ENCODE results near the gene TPST1. TPM values are rescaled to one million over a fixed set of nuclear protein-coding genes. Genes with fewer than 3 reads are reported as not detected.
"Not testable (repeated sequence)": the region's sequence is repeated elsewhere in the genome, so short reads cannot be mapped to it uniquely, and the experiment has no call there.

The TPST1 gene
- total RNA-seq, 2 experiments from 2014 or later: 1.3 to 1.5 TPM

DNA sequence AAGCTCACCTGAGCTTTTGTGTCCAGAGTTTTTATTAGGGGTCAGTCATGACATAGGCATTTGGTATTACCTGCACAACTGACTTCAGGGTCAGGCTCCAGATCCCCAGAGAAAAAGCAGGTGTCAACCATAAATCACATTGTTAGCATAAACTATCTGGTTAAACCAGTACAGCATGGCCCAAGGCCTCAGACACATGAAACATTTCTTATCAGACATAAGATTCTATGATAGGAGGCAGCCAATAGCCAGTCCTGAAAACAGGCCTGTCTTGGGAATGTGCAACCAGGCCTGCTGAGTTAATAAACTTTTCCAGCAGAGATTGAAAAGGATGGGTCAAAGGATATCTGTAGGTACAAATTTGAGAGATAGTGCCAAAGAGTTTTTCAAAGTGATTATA, 116.1 kb downstream of the TPST1 start:
- POLR2A ChIA-PET: no interaction called here
- CTCF ChIA-PET: no interaction called here

DNA sequence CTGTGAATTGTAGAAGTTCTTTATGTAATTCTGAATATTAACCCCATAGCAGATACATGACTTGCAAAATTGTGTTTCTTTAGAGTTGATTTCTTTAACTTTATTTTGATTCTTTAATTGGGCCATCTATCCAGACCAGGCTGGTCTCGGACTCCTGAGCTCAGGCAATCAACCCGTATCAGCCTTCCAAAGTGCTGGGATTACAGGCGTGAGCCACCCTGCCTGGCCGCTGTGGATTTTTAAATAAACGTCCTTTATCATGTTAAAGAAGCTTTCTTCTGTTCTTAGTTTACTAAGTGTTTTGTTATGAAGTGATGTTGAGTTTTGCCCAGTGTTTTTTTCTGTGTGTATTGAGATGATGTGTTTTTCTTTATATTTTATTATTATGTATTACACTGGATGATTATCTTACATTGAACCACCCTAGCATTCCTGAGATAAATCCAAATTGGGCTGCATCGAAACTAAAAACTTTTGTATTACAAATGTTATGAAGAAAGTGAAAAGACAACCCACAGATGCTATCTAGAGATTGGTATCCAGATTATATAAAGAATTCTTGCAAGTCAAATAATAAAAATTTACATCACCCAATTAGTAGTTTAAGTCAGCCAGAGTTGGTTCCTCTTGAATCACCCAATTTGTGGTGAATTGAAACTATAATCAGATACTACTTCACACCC, 118.1 kb downstream of the TPST1 start:
- CTCF ChIA-PET: interaction anchor here (0.6 kb wide), 1 partner anchor 206 kb away, joined by 3 read pairs; no protein-coding TSS in a partner anchor
- POLR2A ChIA-PET: no interaction called here

DNA sequence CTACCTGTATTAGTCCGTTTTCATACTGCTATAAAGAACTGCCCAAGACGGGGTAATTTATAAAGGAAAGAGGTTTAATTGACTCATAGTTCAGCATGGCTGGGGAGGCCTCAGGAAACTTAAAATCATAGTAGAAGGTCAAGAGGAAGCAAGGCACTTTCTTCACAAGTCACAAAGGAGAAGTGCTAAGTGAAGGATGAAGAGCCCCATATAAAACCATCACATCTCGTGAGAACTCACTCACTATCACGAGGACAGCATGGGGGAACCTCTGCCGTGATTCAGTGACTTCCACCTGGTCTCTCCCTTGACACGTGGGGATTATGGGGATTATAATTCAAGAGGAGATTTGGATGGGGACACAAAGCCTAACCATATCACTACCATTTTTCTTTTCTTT, 119.9 kb downstream of the TPST1 start:
- POLR2A ChIA-PET, CTCF ChIA-PET: not testable (repeated sequence)

DNA sequence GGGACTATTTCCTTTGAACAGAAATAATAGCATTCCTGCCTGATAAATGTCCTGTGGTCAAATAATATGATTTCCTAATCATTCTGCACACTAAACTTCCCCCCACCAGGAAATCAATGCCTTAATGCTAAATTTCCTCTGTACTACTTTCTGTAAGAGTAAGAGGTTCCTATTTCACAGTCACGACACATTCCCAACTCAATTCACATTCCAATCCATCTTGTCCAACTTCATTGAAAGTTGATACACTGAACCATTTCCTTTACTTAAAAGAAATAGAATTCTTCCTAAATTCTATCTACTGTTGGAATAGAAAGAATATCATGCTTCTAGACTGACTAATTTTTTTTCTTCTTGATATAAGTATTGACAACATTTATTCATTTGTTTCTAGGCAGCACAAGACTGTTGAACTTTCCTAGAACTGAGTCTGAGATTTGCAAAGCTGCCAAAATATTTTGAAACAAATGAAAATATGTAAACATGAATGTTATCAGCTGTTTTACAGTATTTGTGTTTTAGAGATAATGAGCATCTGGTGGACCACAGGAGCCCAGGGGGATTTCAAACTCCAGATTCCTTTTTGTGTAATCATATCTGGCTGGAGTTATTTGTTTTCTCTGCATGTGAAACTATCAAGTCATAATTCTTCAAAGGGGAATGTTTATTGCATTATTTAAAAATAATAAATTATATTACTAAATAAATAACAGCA, 121.5 kb downstream of the TPST1 start:
- CTCF ChIA-PET: no interaction called here

DNA sequence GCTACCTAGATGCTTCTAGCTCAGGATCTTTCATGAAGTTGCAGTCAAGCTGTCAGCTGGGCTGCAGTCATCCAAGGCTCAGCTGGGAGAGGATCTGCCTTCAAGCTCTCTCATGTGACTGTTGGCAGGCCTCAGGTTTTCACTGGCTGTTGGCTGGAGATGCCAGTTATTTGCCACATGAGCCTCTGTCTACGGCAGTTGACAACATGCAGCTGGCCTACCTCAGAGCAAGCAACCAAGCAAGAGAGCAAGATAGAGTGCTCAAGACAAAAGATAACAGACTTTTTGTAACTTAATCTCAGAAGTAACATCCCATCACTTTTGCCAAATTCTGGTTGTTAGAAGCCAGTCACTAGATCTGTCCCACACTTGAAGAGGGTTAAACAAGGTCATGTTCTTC, 125.8 kb downstream of the TPST1 start:
- ChIA-PET CTCF (no interaction called here), POLR2A (no interaction called here)

More for the DNA sequence above, 121.5 kb downstream of the TPST1 start:
- POLR2A ChIA-PET: no interaction called here

DNA sequence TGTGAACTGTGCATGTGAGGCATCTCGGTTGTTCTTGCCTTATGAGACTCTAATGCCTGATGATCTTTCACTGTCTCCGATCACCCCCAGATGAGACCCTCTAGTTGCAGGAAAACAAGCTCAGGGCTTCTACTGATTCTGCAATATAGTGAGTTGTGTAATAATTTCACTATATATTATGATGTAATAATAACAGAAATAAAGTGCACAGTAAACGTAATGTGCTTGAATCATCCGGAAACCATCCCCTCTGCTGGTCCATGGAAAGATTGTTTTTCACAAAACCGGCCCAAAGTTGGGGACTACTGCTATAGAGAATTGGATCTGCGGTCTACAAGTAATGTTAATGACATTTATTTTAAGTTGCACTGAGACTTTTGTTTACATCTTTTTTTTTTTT, 126.7 kb downstream of the TPST1 start:
- POLR2A ChIA-PET: no interaction called here

DNA sequence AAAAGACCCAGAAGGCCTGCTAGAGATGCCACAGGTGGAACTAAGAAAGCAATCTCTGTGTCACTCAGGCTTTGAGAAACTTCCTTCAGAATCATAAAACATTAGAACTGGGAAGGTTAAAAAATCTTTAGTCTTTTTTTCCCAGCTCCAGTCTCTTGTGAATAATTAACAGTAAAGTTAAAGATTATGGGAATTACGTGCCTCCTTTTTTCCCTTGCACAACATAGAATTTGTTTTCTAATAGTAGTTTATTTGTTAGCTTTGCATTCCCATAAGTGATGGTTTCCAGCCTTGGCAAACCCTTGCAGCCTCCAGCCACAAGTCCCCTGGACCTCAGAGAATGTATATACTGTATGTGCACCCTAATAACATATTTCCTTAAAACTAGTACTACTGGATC, 128.3 kb downstream of the TPST1 start:
- ChIA-PET CTCF (no interaction called here), POLR2A (no interaction called here)

More for the DNA sequence above, 126.7 kb downstream of the TPST1 start:
- CTCF ChIA-PET: no interaction called here

DNA sequence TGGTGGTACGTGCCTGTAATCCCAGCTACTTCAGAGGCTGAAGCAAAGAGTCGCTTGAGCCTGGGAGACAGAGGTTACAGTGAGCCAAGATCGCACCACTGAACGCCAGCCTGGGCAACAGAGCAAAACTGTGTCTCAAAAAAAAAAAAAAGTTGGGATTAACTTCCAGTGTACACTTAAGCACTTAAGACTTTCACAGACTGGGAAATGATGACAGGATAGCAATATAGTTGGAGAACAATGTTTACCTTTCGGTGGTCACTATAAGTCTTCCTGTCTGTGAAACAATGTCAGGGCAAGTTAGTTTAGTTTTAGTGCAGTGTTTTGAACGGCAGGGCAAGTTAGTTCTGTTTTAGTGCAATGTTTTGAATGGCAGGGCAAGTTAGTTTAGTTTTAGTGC, 130.2 kb downstream of the TPST1 start:
- POLR2A ChIA-PET: no interaction called here
- CTCF ChIA-PET: no interaction called here

DNA sequence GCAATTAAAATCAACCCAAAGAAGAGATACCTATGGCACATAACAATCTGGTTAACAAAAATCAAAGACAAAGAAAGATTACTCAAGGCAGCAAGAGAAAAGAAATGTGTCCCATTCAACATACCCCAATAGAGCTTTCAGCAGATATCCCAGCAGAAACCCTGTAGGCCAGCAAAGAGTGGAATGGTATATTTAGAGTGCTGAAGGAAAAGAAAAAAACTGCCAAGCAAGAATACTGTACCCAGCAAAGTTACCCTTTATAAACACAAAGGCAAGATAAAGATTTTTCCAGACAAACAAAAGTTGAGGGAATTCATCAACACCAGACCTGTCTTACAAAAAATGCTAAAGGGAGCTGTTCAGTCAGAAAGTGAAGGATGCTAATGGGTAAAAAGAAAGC, 131.6 kb downstream of the TPST1 start:
- CTCF ChIA-PET: no interaction called here
- POLR2A ChIA-PET: no interaction called here

DNA sequence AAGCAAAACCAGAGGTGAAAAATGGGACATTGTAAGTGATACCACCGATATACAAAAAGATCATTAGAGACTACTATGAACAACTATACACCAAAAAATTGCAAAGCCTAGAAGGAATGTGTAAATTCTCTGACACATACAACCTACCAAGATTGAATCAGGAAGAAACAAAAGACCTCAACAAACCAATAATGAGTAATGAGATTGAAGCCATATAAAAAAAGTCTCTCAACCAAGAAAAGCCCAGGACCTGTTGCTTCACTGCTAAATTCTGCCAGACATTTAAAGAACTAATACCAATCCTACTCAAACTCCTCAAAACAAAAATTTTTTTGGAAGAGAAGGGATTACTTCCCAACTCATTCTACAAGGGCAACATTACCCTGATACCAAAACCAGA, 134.0 kb downstream of the TPST1 start:
- CTCF ChIA-PET: no interaction called here

DNA sequence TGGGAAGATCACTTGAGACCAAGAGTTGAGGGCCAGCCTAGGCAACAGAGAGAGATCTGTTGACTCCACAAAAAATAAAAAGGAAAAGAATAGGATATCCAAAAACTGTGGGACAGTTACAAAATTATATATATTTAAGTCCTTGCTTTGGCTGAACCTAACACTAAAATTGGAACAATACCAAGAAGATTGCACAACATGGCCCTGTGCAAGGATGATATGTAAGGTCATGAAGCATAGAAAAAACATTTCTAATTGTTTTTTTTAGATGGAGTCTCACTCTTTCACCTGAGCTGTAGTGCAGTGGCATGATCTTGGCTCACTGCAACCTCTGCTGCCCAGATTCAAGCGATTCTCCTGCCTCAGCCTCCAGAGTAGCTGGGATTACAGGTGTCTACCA, 139.0 kb downstream of the TPST1 start:
- ChIA-PET CTCF (no interaction called here), POLR2A (no interaction called here)

More for the DNA sequence above, 134.0 kb downstream of the TPST1 start:
- POLR2A ChIA-PET: no interaction called here

DNA sequence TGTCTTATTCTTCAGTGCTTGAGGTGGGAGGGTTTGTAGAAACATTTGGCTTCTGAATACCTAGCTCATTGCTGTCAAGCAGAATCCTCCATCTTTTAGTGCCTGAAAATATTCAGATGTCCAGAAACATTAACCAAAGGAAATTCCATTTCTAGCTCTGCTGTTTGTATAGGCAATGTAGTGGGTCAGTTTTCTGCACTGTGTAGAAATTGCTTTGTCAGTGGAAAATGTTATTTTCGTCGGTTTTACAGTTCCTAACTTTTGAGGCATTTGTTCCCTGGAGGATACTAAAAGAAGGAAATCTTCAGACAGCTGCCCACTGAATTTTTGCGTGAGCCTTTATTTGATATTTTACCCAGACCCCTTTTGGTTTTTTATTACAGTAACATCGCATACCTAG, 143.4 kb downstream of the TPST1 start:
- CTCF ChIA-PET: no interaction called here
- POLR2A ChIA-PET: interaction anchor here (0.5 kb wide), 1 partner anchor 40 kb away, joined by 7 read pairs; no protein-coding TSS in a partner anchor

DNA sequence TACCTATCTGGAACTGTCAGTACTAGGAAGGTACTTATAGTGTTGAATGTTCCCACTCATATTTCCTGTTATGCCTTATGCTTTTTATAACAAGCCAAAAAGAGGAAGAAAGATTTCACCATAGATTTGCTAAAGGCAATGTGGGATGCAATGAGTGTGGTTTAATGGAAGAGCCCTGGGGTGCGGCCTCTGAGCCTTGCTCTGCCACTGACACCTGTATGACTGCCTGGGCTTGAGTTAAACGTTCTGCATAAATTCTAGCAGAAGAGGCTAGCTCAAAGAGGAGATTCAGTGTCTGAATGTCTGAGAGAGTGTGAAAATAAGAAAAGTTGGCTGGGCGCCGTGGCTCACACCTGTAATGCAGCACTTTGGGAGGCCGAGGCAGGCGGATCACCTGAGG, 143.8 kb downstream of the TPST1 start:
- POLR2A ChIA-PET: no interaction called here
- CTCF ChIA-PET: no interaction called here

DNA sequence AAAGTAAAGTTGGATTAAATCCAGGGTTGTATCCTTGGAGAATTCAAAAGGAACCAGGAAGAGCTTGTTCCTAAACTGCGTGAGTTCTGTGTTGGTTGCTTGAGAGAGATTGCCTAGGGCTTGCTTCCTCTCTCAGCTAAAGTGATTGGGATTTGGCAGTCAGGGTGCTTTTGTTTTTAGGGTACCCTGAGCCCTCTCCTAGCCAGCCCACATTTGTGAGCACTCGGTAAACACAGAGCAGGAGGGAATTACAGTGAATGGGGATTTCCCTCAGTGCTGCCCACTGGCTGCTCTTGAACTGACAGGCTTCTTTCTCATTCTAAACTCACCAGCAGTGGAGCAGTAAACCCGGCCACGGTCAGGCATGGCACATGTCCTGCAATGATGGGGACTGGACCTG, 146.9 kb downstream of the TPST1 start:
- ChIA-PET POLR2A (no interaction called here), CTCF (no interaction called here)

DNA sequence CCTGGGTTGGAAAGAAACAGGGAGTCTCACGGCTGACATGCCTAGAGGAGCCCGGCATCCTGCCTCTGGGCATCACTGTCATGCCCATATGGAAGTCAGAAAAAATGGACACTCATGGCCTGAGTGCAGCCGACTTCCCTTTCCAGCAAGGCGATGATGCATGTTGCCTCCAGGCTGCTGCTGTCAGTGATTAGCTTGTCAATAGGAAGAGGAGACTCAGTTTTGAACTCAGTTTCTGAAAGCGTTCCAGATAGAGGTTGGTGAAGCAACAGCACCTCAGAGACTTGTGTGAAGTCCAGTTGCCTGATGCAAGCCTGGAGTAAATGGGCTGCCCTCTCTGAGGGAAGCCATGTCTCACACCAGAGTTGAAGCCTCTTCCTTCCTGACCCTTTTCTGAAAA, 148.4 kb downstream of the TPST1 start:
- ChIA-PET CTCF (no interaction called here), POLR2A (no interaction called here)

DNA sequence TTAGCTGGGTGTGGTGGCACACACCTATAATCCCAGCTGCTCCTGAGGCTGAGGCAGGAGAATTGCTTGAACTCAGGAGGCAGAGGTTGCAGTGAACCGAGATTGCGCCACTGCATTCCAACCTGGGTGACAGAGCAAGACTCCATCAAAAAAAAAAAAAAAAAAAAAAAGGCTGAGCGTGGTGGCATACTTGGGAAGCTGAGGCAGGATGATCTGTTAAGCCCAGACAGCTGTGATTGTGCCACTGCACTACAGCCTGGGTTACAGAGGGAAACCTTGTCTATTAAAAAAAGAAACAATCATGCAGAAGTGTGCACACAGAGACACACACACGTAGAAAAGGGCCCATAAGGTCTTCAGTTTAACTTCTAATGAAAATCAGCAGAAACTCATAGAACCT, 150.6 kb downstream of the TPST1 start:
- CTCF ChIA-PET: interaction anchor here (0.7 kb wide), 1 partner anchor 149 kb away, joined by 3 read pairs; no protein-coding TSS in a partner anchor
- POLR2A ChIA-PET: no interaction called here

DNA sequence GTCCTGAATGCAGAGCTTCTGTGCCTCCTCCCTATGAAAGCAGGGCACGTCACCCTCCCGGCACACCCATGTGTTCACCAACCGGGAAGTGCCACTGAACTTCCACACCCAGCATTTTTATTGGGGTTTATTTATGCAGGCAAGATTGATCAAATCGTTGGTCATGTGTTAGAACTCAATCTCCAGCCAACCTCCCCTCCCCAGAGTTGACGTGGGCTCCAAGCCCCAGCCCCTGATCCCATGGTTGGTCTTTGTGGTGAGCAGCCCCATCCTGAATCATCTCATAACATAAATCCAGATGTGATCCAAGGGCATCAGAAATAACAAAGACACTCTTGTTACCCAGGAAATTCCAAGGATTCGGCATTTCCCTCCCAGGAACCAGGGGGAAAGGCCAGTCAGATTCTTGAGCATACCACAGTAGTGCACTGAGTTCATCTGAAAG, 151.2 kb downstream of the TPST1 start:
- CTCF ChIA-PET: no interaction called here
- POLR2A ChIA-PET: no interaction called here

DNA sequence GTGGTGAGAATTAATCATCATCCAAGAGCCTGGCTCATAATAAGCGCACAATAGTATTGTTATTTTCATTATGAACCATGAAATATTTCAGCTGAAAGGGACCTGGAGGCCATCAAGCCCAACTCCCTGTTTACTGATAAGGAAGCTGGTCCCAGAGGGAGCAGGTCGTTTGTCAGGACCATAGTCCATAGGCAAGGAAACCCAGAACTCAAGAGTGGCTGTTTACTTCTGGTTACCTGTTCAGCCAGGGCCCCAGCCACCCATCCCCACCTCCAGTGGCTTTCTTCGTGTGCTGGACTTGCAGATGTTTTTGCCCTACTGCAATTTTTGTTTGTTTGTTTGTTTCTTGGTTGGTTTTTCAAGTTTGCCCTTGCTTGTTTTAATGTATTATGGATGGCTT, 152.0 kb downstream of the TPST1 start:
- ChIA-PET POLR2A (no interaction called here), CTCF (no interaction called here)

DNA sequence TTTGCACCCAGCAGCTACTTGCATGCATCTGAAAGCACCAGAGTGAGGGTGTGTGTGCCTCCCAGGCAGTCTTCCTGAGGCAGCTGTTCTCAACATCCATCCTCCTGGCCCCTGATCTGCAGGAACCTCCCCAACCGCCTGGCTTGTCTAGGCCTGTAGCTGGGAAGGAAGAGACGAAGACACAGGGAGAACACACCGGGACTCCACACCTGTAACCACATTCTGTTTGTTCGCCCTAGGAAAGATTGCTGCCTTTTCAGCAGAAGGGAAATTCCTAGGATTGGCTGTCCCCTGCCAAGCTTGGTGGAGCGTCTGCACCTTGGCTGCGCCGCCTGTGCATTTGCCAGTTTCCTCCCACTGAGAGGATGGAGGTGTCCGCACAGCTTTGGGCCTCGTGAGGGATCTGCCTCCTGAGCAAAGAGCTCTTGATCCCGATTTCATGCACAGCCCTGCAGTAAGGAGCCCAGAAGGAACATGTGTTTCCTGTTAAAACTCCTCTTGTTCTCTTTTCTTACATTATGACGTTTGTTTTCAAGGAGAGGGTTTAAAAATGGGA, 154.6 kb downstream of the TPST1 start:
- POLR2A ChIA-PET: no interaction called here
- CTCF ChIA-PET: no interaction called here

DNA sequence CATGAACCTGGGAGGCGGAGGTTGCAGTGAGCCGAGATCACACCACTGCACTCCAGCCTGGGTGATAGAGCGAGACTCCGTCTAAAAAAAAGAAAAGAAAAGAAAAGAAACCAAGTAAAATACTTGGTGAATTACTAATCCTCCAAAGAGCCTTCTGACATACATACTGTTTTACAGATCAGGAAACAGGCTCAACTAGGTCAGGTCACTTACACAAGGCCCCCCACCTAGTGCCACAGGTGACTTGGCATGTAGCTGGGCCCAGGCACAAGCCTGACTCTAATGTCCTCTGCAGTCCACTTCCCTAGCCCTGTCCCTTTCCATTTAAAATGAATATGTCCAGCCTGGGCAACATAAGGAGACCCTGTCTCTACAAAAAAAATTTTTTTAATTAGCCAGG, 157.0 kb downstream of the TPST1 start:
- ChIA-PET POLR2A (no interaction called here), CTCF (no interaction called here)

DNA sequence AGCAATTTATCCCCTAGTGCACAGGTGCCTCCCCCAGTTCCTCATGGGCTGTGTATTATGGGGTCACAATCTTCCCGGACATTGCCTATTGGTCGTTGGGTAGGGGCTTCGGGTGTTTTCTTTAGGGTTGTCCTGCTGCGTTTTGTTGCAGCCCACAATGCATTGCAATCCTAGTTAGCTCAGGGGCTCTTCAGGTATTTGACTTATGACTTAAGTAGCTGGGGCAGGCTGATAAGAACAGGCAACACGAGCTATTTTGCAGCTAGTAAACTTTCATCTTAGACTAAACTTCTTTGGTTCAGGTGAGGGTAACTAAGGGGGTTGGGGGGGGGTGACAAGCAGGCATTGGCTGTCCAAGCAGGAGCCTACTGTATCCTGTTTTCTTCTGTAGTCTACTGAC, 158.5 kb downstream of the TPST1 start:
- POLR2A ChIA-PET: no interaction called here

More for the DNA sequence above, 158.5 kb downstream of the TPST1 start:
- CTCF ChIA-PET: interaction anchor here (0.6 to 1.1 kb wide), 2 partner anchors 20 to 332 kb away, joined by 3 read pairs; no protein-coding TSS in a partner anchor

Measured in activated CD8-positive, alpha-beta memory T cell treated with anti-CD3 and anti-CD28 coated beads for 36 hours (primary cell).